GM12872 (cell line): ENCODE measurements around the gene TMEM255B.

Source experiments
- TF ChIP-seq, protein P1 (sequence below): IDR thresholded peaks from 3 replicates; pipeline ENCODE4 v1.5.1; 2011; ENCODE audit warnings: low read depth, mild to moderate bottlenecking, low read length, moderate library complexity; ENCODE audit not compliant: insufficient read depth

TMEM255B gene

DNA sequence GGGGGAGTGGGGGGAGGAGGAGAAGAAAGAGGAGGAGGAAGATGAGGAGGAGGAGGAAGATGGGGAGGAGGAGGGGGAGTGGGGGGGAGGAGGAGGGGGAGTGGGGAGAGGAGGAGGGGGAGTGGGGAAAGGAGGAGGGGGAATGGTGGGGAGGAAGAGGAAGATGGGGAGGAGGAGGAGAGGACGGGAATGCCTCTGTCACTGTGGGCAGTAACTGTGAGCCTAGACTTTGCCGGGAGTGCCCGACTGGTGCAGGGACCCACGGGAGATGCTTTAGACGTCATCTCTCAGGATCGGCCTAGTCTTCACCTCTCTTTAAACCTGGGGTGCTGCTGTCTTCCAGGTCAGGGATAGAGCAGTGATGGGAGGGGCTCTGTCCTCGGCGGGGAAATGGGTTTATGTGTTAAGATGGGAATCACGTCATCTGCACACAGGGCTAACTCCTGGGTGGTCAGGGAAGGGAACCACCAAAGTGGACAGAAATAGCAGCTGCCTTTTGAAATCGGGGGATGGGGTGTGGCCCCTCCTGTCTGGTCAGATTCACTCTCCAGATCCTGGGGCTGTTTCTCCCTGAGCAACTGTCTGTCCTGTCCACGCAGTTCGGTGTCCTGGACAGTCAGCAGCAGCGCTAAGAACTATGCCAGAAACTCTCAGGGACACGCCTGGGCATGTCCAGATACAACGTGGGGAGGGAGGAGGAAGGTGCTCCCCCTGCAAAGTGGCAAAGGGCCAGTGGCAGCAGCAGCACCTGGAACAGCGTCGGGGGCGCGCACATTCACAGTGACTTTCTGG is 77.9 kb downstream of the TMEM255B start:
- TF ChIP-seq, protein P1, sequence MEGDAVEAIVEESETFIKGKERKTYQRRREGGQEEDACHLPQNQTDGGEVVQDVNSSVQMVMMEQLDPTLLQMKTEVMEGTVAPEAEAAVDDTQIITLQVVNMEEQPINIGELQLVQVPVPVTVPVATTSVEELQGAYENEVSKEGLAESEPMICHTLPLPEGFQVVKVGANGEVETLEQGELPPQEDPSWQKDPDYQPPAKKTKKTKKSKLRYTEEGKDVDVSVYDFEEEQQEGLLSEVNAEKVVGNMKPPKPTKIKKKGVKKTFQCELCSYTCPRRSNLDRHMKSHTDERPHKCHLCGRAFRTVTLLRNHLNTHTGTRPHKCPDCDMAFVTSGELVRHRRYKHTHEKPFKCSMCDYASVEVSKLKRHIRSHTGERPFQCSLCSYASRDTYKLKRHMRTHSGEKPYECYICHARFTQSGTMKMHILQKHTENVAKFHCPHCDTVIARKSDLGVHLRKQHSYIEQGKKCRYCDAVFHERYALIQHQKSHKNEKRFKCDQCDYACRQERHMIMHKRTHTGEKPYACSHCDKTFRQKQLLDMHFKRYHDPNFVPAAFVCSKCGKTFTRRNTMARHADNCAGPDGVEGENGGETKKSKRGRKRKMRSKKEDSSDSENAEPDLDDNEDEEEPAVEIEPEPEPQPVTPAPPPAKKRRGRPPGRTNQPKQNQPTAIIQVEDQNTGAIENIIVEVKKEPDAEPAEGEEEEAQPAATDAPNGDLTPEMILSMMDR: no peak

DNA sequence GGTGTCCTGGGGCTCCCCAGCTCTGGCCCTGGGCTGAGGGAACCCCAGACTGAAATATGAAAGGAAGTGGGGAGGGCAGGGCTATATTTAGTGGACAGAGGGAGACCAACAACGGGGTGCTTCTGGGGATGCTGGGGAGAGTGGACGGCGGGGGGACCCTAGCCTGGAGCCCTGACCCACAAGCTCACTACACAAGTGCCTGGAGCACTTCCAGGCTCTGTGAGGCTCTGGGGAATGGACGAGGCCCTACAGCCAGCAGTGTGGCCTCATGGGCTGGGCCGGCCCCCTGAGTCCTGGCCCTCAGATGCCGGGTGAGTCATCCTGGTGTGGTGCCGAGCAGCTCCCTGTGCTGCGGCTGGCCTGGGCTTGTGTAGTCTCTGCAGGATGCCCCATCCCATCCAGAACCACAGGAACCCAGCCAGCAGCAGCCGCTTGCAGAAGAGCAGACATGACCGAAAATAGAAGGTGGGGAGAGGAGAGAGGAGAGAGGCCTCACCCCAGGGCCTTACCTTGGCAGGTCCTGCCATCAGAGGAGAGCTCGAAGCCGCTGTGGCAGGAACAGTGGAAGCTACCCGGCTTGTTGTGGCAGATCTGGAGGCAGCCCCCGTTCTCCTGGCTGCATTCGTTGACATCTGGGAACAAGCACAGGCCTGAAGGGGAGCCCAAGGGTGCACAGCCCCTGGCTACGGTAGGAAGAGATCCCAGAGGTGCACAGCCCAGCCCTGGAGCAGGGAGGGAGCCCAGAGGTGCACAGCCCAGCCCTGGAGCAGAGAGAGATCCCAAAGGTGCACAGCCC is 78.7 kb downstream of the TMEM255B start:
- TF ChIP-seq, protein P1: no peak

DNA sequence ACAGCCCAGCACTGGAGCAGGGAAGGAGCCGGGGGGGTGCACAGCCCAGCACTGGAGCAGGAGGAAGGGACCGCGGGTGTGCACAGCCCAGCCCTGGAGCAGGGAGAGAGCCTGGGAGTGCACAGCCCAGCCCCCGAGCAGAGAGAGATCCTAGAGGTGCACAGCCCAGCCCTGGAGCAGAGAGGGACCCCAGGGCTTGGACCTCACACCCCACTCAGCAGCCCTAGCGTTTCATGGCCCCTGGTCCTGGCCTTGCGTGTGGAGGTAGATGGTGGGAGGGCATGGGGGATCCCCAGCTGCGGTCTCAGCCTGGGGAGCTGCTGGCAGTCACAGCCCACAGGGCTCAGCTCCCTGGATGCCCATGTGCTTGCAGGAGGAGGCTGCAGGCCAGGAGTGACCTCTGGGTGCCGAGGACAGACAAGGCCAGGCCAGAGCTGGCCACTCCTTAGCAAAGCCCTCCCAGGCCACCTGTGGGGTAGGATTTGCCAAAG is 79.7 kb downstream of the TMEM255B start:
- TF ChIP-seq, protein P1: no peak

DNA sequence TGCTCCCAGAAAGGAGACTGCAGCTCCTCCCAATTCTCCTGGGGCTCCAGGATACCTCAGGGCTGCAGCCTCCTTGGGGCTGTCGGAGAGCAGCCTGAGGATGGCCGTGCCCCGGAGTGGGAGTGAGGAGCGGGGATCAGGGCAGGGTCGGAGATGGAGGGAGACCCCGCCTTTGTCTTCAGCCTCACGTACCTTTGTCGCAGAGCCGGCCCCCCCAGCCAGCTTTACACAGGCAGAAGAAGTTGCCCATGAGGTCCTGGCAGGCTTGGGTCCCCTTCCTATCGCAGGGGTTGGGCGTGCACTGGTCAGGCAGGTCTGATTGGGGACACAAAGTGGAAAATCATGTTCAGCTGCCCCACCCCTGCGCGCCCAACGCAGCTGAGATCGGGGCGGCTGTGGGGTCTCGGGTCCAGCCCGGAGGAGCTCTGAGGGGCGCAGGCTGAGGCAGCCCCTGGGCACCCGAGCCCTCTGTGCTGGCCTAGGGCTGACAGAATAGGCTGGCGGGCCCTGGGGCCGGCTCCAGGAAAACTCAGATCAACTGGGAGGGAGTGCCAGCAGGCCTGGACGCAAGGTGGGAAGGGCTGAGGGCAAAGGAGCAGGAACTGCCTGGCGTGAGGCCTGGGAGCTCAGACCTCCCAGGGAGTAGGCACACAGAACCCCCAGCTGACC is 80.6 kb downstream of the TMEM255B start:
- TF ChIP-seq, protein P1: no peak

DNA sequence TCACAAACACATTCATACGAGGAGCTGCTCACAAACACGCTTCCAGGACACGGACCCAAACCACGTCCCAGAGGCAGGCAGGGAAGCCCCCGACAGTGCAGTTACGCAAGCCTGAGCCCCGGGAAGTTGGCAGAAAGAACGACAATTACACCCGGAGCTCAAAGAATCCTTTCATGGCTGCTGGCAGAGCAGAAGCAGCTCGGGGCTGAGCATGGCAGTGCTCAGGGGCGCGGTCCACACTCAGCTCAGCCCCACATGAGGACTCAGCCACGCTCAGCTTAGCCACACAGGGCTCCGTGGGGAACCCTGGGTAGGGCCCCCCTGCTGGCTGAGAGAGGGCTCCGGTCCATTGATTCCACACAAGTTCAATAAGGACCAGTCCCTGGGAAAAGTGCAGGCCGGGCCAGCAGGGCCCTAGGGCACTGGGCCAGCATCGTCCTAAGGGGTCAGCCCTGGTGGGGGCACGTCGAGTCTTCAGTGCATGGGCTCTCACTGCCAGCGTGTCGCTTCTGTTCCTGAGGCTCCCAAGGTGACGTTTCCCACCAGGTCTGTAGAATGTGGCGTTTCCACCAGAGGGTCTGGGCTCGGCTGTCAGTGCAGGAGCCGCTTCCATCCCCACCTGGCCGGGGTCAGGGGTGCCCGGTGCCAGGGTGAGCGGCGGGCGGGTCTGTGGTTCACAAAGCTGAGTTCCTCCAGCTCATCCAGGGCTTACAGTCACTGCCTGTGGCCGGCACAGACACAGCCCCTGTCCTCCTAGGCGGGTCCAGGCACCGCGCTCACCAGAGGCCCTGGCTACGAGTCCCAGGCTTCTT is 81.7 kb downstream of the TMEM255B start:
- TF ChIP-seq, protein P1: no peak

DNA sequence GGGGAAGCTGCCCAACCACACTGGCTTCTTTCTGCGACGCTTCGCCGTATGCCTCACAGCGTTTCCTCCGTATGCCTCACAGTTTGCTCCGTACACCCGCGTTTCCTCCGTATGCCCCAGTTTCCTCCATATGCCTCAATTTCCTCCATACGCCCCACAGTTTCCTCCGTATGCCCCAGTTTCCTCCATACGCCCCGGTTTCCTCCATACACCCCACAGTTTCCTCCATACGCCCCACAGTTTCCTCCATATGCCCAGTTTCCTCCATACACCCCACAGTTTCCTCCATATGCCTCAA is 82.3 kb downstream of the TMEM255B start:
- TF ChIP-seq, protein P1: no peak
